GM12865 (cell line): ENCODE results near the gene CYP2A13.
A peak's percentile ranks its signal among the peaks of the same experiment; 100 is the strongest.
"Not testable (repeated sequence)": the region's sequence is repeated elsewhere in the genome, so short reads cannot be mapped to it uniquely, and the experiment has no call there.

Experiments used
- DNase-seq: peaks from one replicate; pipeline ENCODE4 v3.0.0; 2010; ENCODE audit warnings: low read depth
- H3K4me3 ChIP-seq: 2 replicates; pipeline ENCODE4 v1.5.1; 2011; ENCODE audit warnings: mild to moderate bottlenecking, low read depth, low read length, control low read depth
- TF ChIP-seq, protein P1 (sequence below): IDR thresholded peaks from 2 replicates; pipeline ENCODE4 v1.5.1; 2011; ENCODE audit warnings: low read length, control low read depth, low read depth, inconsistent platforms; ENCODE audit not compliant: insufficient read depth; ENCODE audit errors: missing control alignments

The CYP2A13 gene

DNA sequence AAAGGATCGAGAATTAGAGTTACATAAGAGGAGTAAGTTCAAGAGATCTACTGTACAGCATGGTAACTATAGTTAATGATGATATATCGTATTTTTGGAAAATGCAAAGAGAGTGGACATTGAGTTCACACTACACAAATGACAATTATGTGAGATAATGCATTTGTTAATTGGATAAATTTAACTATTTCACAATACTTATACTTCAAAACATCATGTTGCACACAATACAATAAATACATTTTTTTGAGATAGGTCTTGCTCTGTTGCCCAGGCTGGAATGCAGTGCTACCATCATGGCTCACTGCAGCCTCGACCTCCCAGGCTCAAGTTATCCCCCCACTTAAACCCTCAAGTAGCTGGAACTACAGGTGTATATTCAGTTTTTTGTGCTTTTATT lies 17.9 kb downstream of the CYP2A13 start:
- TF ChIP-seq, protein P1, sequence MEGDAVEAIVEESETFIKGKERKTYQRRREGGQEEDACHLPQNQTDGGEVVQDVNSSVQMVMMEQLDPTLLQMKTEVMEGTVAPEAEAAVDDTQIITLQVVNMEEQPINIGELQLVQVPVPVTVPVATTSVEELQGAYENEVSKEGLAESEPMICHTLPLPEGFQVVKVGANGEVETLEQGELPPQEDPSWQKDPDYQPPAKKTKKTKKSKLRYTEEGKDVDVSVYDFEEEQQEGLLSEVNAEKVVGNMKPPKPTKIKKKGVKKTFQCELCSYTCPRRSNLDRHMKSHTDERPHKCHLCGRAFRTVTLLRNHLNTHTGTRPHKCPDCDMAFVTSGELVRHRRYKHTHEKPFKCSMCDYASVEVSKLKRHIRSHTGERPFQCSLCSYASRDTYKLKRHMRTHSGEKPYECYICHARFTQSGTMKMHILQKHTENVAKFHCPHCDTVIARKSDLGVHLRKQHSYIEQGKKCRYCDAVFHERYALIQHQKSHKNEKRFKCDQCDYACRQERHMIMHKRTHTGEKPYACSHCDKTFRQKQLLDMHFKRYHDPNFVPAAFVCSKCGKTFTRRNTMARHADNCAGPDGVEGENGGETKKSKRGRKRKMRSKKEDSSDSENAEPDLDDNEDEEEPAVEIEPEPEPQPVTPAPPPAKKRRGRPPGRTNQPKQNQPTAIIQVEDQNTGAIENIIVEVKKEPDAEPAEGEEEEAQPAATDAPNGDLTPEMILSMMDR = no peak
- no peak overlapping the region for H3K4me3 ChIP-seq
- no peak for DNase-seq

GRCh38 chr19:41111296-41111695 lies 23.0 kb downstream of the CYP2A13 start:
- TF ChIP-seq, protein P1 = no peak
- DNase-seq = no peak

GRCh38 chr19:41111750-41112295 lies 23.6 kb downstream of the CYP2A13 start:
- TF ChIP-seq, protein P1 = no peak
- H3K4me3 ChIP-seq = no peak overlapping the region
- no peak for DNase-seq

More at GRCh38 chr19:41111296-41111695, 23.0 kb downstream of the CYP2A13 start:
- H3K4me3 ChIP-seq = no peak overlapping the region

DNA sequence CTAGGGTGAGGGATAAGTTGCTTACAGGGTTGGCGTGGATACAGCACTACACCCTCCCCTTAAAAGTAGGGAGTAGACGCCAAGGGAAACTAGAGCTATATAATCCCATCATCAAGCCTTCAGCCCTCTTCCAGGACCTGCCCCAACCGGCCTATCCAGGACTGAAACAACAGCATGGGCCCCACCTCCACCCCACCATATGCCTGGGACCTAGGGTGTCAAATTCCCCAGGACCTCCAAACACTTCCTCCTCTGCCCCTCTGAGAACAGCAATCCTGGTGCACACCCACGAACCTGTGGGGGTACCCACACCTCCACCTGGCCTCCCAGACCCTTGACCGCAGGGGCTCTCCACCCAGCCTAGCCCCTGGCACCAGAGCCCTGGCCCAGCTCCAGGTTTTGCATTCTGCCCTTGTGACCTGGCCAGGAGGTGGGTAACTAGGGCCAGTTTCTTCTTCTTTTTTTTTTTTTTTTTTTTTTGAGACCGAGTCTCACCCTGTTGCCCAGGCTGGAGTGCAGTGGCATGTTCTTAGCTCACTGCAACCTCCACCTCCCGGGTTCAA lies 24.6 kb downstream of the CYP2A13 start:
- H3K4me3 ChIP-seq = no peak overlapping the region
- TF ChIP-seq, protein P1 = no peak
- DNase-seq = no peak

GRCh38 chr19:41114132-41114531 lies 25.9 kb downstream of the CYP2A13 start, which contains the start of gene CYP2F1:
TSS of gene CYP2F1 (plus strand) at chr19:41114432. CDS start at chr19:41116189, 1,757 bp downstream.
- TF ChIP-seq, protein P1 = no peak
- DNase-seq = no peak
- no peak within 1 kb of the TSS for H3K4me3 ChIP-seq

DNA sequence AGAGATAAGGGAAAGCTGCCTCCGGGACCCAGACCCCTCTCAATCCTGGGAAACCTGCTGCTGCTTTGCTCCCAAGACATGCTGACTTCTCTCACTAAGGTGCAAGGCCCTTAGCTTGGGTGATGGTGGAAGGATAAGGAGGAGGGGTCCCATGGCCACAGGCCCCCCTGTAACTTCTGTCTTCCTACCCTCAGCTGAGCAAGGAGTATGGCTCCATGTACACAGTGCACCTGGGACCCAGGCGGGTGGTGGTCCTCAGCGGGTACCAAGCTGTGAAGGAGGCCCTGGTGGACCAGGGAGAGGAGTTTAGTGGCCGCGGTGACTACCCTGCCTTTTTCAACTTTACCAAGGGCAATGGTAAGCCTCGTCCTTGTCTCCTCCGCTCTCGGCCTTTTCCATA lies 28.0 kb downstream of the CYP2A13 start:
- no peak for DNase-seq
- TF ChIP-seq, protein P1 = no peak

DNA sequence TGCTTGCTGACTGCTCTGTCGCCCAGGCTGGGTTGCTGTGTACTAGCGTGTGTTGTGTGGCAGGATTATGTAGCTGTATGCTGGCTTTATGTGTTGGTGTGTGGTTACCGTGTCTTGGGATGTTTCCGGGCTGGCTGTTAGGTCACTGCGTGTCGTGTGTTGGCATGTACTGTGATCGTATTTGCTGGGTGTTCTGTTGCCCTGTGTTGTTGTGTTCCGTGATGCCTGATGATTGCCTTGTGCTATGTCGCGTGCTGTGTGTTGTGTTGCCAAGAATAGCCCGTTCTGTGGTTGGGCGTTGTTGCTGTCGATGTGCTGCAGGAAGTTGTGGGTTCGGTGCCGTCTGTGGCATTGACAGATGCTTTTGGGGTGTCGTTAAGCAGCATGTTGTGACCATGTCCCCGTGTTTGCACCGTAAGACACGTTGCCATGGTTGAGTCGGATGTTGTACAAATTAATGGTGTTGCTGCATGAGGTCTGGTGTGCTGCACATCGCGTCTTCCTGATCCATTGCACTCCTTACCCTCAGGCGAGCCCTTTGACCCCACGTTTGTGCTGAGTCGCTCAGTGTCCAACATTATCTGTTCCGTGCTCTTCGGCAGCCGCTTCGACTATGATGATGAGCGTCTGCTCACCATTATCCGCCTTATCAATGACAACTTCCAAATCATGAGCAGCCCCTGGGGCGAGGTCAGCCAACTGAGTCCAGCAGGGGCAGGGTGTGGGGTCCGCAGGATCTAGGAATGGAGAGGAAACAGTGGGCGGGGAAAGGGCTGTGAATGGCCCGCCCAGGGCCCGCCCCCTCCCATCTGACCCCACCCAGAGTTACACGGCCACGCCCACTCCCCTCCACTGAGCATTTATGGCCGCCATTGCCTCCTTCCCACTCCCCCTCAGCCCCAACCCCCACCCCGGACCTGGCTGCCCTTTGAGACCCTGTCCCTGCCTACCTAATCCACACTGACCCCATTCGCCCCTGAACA lies 33.0 kb downstream of the CYP2A13 start:
- not testable (repeated sequence) for H3K4me3 ChIP-seq
- DNase-seq = peak; percentile 23

More for the DNA sequence above, 28.0 kb downstream of the CYP2A13 start:
- no peak overlapping the region for H3K4me3 ChIP-seq

- DNase-seq, H3K4me3 ChIP-seq: not testable (repeated sequence)
Measured at GRCh38 chr19:41122846-41123245, 34.6 kb downstream of the CYP2A13 start.
